Bone marrow (tissue), 2 donors: ENCODE results near the gene ARHGAP26.

ENCODE experiments used
- DNase-seq, 2 donors: peaks; one replicate each; lab custom pipeline; 2025; lab: John Stamatoyannopoulos, UW

The ARHGAP26 gene

DNA sequence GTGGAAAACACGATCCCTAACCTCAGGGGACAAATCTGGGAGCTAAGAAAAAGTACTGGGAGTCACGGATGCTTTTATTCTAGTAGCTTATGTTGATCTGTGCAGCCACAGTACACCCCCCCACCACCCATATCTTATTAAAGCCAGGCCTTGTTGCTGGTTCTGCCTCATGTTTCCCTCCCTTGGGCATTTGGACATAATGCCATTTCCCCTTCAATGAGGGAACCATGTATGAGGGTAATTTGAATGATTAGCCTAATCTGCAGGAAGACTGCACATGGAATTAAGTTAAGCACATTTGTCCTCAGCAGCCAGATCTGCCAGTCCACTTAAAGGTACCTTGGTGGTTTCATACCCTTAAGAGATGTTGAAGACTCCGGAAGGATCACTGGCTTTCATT is 102.0 kb downstream of the ARHGAP26 start:
- no peak for DNase-seq

DNA sequence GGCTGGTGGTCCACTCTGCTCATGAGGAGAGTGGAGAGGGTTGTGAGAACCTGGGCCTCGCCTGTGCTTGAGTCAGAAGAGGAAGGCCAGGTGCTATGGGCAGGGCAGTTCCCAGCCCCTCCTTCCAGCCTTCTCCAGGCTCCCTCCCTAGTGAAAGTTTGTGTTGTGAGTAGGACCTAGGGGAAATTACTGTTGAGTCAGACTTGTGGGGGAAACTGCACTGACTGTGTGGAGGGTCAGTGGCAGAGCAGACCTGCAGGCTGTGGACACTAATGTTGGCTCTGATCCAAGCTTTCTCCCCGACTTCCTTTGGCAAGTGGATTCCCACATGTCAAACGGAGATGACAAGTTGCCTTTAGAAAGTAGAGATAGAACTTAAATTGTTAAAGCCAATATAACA is 102.6 kb downstream of the ARHGAP26 start:
- DNase-seq: no peak

DNA sequence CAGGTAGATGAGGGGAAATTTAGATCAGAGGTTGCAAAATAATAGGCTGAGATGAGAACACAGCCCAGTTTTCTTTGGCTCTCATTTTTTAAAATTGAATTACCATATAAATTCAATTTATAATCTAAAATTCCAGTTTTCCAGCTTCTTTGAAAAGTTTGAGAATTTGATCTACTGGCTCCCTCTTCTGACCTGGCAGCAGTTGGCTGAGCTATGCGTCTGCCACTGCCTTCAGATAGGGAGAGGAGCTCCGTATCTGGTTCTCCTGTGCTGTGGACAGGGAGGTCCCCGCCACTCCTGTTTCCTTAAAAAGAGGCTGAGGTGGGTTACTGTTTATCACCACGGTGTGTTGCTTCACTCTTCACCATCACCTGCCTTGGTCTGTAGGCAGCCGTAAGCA is 103.7 kb downstream of the ARHGAP26 start:
- DNase-seq: no peak

DNA sequence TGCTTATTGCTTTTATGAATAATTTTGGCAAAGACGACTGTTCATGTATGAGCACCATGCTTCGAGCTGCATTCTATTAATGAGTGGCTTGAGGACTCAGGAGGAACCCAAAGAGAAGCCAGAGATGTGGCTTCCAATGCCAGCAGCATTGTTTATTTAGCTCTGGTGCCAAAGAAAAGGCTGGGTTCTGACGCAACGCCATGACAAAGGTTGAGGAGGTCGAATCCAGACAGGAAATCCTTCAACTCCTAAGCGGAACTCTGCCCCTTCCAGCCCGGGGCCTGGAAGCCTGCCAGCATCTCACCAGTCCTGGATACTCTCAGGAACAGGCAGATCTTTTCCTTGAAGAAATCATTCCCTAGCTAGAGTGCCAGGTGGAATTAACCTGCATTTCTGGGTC is 104.4 kb downstream of the ARHGAP26 start:
- no peak for DNase-seq

DNA sequence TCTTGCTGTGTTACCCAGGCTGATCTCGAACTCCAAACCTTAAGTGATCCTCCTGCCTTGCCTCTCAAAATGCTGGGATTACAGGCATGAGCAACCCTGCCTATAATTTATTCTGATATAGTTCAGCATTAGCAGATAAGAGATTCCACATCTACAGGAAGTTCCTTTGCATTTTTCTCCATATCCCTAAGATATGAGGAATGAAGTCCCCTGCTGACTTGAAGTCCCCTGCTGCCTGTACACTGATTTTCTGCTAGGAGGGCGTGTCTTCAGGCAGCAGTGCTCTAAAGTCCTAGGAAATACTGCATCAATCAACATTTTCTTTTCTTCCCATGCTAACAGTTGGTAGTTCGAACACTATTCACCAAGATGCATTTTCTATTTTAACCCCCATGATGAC is 105.8 kb downstream of the ARHGAP26 start:
- no peak for DNase-seq

DNA sequence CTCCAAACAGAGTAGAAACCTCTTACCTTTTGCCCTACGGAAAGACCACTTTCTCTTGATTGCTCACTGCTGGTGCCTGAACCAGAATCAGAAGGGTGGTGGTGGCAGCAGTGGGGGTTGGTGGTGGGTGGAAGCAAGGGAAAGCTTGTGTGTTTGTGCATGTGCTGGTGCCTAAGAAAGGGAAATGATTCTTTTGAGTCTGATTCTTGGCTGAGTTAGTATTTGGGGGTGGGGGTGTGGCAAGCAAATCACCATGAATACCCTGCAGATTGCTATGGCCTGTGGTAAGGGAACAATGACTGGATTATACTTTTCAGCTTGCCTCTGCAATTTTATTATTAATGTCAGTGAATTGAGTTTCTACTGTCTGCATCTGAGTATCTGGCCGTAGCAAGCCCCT is 106.6 kb downstream of the ARHGAP26 start:
- no peak for DNase-seq

DNA sequence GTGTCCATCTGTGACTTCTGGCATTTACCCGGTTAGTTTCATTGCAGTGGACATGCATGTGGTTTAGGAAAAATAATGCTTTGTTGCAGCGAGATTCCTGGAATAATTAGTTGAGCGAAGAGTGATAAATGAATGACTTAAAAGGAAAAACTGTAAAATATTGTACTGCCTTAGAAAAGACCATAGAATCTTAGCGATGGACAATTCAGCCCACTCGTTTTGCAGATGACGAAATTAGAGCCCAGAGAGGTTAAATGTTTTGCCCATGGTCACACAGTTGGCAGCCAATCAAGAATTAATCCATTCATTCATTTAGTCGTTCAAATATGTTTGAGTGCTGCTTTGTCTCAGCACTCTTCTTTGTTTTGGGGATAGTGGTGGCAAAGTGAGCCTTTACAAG is 107.9 kb downstream of the ARHGAP26 start:
- DNase-seq: no peak

DNA sequence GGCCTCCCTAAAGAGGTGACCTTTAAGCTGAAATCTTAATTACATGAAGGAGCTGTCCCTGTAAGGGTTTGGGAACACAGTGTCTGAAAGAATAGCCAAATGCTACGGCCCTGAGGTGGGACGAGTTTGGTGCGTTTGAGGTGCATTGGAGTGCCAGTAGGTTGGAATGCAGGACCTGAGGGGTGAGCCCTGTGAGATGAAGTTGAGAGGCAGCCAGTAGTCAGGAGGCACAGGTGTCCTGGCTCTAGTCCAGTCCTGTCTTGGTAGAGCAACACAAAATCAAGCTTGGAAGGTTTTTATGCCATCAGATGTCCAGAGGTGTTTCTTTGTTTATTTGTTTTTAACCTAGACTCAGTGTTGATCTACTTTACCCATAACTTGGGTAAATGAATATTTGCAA is 108.5 kb downstream of the ARHGAP26 start:
- DNase-seq: no peak

DNA sequence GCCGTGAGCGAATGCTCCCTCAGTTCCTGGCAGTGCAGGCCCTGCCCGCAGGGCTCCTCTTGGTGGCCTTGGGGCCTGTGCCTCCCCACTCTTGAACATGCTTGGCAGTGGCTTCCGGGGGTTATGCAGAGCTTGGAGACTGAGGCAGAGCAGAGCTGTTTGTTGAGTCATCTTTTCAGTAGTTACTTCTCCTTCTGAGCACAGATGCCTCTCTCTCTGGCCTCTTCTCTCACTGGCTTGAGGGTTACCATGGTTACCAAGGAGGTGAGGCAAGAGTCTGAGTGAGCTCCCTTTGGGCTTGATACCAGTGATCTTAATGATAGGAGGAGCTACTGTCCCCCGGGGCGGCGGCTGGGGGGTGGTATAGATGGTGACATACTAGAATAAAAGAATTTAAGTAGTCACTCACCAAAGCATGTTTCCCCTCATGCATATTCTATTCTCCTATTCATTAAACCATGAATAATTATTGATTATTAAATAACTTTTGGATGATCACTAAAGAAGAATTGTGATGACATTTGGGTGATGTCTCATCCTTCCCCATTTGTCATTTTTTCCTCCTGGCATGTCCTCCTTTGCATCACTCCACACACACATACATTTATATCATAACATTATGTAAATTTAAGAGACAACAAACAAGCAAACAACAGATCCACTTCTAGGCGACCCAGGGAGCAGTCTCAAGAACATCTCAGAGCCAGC is 111.1 kb downstream of the ARHGAP26 start:
- peak; percentile 69 to 92 for DNase-seq

DNA sequence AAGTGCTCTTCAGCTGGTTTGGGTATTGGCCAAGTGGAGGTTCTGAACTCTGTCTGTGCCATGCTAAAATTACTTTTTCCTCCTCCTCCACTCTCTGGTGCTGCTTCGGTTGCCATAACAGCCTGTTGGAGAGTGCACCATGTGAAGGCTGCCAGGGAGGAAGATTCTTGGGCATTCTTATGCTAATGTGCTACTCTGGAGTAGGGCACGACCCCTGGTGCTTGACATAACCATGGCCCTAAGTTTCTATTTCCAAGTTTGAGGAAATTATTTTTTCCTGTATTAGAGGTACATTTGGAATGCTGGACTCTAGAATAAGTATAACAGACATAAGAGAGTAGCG is 111.6 kb downstream of the ARHGAP26 start:
- DNase-seq: no peak

DNA sequence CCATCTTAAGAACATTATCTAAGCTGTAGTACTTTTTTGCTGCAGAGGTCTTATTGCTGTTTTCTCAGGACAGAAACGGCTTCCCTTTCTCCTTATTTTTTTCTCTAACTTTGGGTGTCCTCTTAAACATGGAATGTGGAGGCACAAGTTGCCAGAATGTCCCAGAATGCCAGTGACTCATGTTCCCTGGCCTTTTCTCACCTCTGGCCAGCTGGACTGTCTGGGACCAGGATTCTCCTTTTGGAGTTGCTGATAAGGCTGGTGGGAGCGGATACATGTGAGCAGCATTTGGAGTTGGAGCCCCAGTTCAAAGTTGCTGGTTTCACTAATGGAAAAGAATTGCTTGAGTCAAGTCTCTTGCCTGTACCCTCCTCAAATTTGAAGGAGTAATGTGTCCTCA is 112.8 kb downstream of the ARHGAP26 start:
- DNase-seq: no peak

DNA sequence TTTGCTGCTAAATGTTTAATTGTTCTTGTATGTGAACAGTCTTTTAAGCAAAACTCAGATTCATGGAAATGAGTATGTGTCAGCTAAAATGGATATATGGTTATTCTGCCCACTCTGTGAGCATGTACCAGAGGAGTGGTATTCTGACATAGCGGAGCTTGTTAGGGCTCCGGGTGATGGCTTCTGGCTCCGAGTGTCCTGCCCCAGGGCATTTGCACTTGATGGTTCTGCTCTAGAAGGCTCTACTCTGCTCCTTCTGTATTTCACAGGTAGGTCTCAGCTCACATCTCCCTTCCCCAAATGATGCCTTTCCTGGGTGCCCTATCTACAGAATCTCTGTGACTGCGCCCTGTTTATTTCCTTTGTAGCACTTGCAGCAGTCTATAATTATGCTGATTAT is 113.3 kb downstream of the ARHGAP26 start:
- no peak for DNase-seq

DNA sequence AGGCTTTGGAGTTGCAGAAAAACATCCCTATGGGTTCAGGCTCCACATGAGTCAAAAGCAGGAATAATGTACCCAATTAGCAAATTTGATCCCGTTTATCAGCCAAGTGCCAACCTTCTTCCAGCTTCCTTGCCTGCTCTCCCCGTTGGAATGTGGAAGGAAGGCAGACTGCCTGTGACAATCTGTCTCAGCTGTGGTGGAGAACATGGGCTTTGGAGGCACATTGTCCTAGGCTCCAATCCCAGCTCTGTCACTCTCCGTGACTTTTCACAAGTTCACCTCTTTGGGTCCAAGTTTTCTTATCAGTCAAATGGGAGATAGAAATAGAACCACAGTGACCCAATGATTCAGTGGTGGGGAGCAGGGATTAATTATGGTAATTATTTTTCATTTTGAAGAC is 113.9 kb downstream of the ARHGAP26 start:
- DNase-seq: no peak

DNA sequence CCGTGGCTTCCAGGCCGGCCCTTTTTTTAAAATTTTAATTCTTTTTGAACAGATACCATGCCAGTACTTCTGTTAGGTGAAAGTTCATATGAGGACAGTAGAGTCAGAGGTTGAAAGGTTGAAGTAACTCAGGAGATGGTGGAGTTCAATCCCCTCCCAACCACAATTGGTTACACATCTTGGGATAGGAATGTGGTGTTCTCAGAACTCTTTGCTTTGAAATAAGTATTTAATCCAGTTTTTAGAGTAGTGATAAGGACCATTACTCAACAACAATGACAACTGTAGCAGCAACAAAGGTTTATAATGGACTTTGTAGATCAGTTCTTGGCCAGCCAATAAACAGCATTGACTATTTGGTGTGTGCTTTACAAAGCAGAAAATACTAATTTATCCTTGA is 116.0 kb downstream of the ARHGAP26 start:
- DNase-seq: no peak

DNA sequence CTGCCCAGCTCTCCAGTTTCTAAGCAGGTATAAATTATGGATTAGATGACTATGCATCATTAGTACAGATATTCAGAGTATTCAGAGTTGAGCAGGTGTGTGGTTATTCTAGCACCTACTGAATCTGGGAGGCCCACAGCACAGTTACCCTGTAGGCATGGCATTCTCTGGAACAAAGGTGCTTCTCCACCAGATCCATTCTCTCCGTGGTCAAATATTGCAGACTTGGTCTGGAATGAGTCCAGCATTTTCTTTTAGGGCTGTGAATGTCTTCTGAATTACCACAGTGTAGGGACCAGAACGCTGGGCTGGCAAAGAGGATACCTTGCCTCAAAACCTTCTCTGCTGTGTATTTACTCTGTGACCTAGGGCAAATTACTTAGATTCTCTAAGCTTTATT is 116.8 kb downstream of the ARHGAP26 start:
- no peak for DNase-seq

DNA sequence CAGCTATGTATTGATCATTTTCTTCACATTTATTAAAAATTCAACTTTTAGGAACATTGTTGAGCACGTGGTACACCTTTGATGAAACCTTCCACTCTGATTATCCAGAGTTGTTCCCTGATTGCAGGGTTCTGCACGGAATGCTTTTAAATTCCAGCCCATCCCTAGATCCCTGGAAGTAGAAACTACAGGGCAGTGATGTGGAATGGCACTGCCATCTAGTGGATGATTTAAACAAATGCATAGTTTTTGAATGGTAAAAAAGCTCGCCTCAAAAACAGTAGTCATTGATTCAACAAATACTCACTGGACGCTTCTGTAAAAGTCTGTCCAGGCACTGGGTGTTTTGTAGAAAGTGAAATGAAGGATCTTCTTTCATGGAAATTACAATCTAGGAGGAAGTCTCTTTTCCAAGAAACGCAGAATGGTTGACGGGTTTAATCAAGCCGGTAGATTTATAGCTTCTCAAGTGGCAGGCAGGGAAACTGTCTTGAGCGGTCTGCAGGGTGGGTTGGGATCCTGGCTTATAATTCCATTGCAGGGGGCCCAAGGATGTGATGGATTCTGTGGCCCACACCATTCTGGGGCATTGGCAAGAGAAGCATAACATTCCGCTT is 118.4 kb downstream of the ARHGAP26 start:
- DNase-seq: peak in 1 of 2 donors; percentile 21

DNA sequence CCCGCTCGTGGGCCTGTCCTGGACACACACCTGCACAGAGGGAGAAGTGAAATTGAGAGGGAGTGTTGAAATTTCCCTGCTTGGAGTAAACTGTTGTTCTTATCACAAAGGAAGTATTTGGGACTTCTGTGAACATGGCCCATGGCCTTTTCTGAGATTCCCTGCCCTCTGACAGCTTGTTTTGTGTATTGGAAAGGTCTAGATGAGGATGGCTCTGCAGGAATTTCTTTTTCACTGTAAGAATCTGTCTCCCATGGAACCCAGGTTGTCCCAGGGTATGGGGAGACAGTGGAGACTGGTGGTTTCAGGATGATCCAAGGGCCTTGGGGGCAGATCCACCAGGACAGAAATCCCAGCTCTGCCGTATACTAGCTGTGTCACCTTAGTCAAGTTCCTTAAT is 121.8 kb downstream of the ARHGAP26 start:
- no peak for DNase-seq

DNA sequence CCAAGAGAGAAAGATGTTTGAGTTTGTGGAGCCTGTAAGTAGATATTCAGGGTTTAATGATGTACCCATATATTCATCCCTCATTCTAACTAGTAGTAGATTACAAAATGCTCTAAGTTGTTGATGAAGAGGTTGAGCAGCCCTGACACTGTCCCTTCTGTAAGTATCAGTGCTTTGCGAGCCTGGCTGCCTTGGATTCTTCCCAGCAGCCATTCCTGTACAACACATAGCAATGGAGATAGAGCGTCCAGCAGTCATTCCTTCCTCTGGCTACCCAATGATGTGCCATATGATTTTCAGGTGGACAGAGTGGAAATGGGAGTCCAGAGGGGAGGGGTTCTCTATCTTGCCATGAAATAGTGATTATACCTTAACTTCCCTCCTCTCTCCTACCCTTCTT is 124.1 kb downstream of the ARHGAP26 start:
- DNase-seq: no peak

DNA sequence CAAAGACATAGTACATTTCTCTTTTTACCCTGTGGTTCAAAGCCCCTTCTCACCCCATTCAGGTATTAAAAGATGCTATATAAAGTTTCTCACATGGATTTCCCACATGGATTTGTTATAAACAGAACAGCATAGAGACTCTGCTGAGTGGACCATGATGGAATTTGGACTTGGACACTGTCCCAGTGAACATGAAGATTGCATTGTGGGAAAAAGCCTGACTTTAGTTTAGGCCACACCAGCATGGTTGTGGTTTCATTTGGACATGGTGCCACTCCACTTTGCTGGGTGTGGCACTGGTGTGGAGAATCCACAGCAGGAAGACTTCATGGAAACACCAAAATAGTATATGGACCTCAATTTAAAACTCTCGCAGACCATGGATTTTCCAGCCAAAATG is 124.6 kb downstream of the ARHGAP26 start:
- no peak for DNase-seq

DNA sequence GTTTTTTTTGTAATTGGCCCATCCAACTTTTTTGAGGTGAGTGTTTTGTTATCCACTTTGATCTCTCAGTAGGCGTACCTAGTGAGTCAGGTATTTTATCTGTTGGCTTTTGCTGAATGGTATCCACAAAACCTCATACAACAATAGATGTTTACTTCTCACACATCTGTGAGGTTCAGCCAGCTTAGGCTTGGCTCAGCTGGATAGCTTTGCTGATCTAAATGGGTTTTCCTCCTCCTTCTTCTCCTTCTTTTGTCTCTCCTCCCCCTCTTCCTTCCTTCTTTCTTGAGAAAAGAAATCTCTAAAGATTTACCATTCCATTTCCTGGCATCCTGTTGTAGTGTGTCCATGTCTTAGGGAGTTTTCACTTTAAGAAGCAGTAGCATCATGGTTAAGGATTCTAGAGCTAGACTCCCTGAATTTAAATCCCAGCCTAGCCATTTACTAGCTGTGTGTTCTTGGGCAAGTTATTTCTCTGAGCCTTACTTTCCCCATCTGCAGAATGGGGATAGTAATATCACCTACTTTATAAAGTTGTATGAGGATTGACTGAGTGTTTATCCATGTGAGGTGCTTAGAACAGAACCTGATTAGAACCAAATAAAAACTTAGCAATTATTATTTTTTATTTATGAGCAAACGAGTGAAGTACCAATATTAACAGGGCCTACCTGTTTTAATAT is 126.3 kb downstream of the ARHGAP26 start:
- DNase-seq: no peak

DNA sequence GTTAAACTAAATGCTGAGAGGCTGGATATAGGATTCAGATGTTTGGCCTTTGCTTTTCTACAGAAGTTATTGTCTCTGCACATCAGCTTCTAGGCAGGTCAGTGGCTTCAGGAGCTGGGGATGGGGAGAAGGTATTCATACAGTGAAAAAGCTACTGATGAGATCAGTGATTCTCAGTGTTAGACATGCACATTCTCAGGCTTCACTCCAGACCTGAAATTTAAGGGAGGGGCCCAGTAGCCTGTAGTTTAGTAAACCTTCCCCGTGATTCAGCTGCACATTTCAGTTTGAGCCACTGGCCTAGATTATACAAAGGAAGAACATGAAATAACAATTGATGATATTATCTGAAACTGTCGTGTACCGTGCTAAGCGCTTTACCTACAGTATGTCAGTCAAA is 127.2 kb downstream of the ARHGAP26 start:
- no peak for DNase-seq

DNA sequence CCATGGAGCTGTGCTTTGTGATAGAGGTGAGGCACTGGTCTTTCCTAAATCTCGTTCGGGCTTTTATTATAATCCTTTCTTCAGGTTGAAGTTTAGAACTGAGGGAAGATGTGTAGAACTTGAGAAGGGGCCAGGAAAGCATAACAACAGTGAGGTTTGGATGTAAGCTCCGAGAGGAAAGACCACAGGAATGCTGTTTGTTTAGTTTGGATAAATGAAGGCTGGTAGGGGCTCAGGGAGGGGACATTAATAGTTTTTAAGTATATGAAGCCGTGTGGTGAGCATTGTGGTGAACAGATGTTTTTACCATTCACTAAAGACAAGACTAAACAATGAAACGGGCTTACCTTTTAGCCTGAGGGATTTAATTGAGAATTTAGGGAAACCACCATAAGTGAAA is 130.8 kb downstream of the ARHGAP26 start:
- no peak for DNase-seq

DNA sequence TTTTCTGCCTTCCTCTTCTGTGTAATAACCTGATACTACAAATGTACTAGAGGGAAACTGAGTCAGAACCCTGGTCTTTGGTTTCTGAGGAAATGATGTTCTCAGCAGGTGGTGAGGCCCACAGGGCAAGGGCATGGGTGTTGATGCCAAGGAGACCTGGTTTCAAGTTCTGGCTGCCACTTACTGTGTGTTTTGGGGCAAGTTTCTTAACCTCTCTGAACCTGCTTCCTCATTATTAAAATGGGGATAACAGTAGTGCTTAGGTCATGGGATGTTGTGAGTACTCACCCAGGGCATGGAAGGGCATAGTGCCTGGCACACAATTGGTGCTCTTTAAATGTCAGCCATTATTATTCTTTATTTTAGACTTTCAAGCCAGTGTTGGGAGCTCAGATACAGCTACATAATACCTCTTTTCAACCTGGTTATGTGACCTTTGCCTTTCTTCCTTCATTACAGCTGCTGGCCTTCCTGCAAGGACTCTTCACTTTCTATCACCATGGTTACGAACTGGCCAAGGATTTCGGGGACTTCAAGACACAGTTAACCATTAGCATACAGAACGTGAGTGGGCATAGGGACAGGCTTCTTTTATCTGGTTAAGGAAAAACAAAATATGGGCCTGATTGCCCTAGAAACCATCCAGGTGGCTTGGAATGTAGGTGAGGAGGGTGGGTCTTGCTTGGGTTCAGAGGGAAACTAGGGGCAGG is 131.5 kb downstream of the ARHGAP26 start:
- no peak for DNase-seq
